ENCODE results near the gene MARCKS.

The MARCKS gene, protein sequence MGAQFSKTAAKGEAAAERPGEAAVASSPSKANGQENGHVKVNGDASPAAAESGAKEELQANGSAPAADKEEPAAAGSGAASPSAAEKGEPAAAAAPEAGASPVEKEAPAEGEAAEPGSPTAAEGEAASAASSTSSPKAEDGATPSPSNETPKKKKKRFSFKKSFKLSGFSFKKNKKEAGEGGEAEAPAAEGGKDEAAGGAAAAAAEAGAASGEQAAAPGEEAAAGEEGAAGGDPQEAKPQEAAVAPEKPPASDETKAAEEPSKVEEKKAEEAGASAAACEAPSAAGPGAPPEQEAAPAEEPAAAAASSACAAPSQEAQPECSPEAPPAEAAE

DNA sequence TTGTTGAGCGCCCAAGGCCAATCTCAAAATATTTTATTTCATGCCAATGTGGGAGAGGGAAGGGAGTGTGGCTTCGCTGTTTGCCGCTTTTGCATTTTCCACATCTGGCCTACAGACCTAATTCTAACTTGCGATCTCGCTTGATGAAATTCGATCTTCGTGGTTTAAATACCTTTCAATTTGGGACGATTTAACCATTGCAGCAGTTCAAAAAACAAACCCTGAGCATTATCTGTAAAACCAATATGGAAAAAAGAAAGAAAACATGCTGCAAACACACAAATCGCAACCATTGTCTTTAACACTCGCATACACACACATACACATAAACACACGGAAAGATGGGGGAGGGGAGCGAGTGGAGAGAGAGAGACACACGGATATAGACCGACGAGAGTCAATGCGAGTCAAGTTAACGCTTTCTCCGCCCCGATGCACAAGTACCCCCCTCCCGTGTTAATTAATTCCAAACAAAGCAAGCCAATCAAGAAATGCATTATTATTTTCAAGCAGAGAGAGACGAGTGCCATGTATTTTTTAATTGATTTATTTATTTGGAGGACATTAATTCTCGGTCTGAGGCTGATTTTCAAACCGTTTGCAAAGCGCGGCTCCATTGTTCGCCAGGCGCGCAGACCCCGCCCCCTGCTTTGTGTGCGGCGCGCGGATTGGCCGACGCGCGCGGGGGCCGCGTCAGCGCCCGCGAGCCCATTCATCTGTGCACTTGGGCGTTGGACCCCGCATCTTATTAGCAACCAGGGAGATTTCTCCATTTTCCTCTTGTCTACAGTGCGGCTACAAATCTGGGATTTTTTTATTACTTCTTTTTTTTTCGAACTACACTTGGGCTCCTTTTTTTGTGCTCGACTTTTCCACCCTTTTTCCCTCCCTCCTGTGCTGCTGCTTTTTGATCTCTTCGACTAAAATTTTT lies at the start of gene MARCKS:
Gene MARCKS, plus strand, starts transcription at position 721 of the 931 bp plus-strand sequence. CDS start 401 bp downstream, outside the sequence.
- DNase-seq (ENCODE audit: low read depth): no peak

DNA sequence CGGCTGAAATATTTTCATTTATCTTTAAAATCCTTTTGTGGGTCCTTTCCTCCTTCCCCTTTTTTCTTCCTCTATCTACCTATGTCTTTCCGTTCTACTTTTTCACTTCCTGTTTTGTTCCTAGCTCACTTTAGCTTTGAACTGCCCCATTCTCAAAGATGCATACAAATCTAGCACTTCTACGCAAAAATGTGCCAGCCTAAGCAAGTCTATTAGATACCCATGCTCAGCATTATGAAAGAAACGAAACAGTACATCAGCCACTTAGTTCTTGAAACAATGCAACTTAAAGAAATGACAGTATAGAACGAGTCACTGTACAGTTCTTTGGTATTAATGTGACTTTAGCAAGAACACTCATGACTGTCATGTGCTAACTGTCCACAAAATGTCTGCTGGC lies 47.3 kb upstream of the MARCKS start:
- DNase-seq (ENCODE audit: low read depth): no peak

DNA sequence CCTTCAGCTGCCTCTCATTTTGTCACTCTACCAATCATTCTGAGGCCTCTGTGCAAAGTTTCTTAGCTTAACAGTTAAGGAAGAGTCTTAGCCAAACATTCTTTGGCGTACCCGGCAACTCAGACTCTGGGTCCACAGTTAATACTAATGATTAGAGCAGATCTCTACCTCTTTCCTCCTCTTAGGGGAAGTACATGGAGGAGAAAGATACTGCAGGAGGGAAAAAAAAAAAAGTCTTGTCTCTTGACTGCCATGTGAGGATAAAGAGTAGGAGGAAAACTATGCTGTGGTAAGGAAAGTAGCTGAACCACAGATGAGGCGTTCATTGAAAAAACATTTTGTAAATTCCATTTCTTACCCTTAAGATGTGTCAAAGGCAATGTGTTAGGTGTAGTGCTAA lies 44.0 kb upstream of the MARCKS start:
- DNase-seq (ENCODE audit: low read depth): no peak

DNA sequence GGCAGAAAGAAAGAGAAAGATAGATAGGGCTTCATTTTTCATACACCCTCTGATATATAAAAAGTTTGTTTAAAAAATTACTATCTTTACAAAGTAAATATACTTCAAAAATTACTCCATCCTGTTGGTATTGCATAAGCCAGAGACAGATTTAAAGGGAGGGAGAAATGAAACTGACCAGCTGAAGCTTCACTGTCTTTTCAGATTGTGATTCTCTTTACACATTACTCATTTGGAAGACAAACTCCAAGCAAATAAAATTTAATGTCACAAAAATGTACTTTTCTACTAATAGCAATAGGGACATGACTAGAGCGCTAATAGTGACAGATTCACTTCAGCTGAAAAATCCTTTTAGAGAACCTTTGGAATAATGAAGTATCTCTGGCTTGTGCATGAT lies 38.6 kb upstream of the MARCKS start:
- DNase-seq (ENCODE audit: low read depth): no peak

DNA sequence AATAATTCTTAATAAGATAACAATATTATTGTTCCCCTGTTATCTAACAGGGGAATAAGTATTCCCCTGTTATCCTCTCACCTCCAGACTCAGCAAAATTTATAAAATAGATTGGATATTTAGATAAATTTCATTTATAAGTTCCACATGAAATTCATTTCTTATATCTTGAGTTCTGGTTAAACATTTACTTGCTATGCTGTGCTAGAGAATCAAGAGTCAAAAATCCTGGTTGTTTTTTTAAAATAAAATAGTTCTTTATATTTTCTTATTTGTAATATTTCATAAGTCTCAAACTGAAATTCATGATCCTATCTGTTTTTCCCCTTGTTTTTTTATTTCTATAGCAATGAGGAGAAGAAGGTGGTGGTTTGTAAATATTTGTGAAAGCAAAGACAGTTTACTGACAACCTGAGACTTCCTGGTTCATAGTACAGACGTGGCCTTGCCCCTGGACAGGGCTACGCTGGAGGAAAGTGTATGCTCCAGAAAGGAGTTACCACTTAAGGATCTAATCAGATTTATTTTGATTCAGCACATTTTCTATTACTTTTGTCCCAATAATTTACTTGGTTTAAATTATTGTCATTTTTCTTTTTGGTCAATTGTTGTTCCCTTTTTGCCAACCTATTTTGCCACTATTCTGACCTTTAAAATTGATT lies 37.8 kb upstream of the MARCKS start:
- DNase-seq (ENCODE audit: low read depth): no peak

DNA sequence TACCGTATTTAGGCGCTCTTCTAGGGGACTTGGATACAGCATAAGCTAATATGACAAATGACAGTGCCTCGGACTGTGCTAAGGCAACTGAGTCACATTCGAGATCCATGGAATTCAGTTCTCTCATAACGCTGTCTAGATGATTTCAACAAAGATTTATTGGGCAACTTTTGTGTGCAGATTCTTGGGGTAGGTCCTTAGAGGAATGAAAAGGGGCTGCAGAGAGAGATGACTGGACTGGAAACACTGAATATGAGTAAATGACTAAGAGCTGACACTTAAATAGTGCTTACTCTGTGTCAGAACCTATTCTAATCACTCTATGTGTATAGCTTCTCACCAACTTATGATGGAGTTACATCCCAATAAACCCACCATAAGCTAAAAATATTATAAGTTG lies 36.4 kb upstream of the MARCKS start:
- DNase-seq (ENCODE audit: low read depth): no peak

DNA sequence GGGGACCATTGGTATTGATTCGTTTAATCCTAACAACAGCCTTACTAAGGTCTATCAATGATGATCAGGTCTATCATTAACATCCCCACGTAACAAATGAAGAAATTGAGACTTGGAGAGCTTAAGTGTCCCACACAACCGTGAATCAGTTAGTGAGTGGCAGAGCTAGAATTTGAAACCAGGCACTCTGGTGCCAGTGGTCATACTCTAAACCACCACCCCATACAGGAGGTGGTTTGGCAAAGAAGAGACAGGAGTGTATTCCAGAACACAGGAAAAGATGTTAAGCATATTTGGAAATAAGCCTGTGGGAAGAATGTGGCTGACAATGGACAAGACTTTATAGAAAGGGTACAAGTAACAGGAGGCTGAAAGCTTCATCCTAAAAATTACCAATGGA lies 35.7 kb upstream of the MARCKS start:
- DNase-seq (ENCODE audit: low read depth): no peak

DNA sequence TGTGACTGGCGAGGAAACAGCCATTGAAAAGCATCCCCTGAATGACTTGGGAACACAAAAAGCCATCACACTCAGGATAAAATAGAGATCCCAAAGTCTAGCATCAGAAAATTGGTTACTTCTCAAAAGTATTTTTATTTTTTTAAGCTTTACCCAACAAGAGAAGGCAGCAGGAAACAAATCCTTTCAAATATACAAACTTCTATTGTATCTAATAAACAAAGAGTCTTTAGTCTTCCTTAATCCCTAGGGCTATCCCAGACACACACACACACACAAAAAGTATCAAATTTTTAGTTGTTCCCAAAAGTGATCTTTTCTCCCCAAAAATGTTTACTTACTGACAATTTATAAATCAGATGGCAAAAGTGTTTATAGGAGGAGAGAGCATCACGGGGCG lies 33.2 kb upstream of the MARCKS start:
- DNase-seq (ENCODE audit: low read depth): no peak

DNA sequence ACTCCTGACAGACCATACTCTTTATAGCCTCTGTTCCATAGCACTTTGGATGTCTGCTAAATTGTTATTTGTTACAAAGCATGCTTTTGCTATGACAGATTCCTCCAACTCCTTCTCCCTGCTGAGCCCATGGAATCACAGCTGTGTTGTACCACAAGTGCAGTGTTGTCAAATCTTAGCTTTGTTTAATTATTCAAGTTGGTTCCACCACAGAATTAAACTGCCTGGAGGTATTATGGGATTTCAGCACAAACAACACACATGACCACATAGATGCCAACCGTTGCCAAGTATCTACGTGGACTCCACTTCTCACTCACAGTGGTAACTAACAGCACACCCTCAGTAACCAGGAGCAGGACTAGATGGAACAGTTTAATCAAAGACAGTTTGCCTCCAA lies 32.7 kb upstream of the MARCKS start:
- DNase-seq (ENCODE audit: low read depth): no peak

DNA sequence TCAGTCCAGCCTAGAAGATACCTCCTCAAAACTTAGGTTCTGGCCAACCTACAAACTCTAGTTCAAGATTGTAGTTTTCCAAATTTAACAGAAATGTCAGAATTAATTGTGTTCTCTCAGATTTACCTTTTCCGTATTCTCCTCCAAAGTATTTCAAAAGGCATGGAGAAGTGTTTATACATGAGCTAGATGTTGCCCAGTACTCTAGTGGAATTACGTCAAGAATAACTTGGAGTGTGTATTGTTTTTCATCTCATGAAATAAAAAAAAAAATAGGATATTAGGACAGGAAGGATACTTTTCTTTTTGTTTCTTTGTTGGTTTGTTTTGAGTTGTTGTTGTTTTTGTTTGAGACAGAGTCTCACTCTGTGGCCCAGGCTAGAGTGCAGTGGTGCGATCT lies 32.3 kb upstream of the MARCKS start:
- DNase-seq (ENCODE audit: low read depth): no peak

DNA sequence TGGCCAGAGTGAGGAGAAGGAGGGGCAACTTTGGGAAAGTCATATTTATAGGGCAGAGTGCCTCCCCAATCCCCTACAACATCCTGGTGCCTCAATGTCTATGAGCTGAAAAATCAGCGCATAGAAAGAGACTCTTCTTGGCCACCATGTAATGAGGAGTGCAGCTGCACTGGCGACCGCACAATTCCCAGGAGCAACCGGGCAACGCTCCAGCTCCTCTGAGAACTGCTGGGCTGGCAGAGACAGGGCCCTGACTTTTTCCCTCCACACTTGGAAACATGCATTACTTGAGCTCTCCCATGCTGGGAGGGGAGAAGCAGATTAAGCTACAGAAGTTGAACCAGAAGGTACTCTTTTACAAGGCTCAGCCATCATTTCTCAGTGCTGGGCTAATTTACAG lies 31.4 kb upstream of the MARCKS start:
- DNase-seq (ENCODE audit: low read depth): no peak

DNA sequence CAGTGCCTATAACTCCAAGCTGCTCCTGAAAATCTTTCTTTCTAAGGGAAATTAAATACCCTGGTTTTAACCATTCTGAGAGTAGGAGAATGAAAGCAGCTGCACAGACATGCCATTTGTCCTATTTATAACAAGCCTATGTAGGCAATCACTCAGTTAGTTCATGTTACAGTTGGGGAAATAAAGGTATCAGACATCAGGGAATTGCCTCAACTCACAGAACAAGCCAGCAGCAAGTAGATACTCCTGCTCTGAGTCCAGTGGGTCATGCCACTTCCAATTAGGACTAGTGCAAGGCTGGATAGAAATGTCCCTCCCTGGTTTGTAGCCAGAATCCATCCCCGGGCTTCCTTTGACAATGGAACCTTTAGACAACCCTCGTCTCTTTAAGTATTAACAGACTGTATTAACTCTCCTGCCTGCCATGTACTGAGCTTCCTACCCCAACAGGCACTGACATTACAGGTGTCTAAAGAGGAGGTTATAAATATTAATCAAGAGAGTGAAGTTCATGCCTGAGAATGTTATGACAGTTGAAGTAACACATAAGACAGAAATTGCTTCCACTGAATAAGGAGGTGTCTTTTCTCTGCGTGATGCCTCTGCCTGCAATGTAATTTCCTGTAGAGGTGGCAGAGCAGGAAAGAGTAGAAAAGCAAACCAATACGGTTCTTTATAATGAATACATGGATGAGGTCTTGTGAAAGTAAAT lies 28.0 kb upstream of the MARCKS start:
- no peak for DNase-seq (ENCODE audit: low read depth)

DNA sequence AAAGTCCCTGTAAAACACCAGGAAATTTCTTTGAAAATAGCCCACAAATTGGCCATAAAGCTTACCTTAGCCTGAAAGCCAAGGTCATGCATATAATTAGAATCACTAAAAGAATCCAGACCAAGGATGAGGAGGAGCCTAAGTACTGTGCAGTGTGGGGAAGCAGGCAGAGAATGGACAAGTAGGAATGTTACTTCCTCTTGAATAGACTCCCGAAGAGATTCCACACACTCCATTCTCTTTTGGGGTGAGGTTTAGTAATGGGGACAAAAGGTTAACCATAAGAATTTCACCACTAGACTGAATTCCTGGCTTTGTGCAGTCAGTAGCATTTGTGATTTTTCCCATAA lies 27.5 kb upstream of the MARCKS start:
- DNase-seq (ENCODE audit: low read depth): no peak

DNA sequence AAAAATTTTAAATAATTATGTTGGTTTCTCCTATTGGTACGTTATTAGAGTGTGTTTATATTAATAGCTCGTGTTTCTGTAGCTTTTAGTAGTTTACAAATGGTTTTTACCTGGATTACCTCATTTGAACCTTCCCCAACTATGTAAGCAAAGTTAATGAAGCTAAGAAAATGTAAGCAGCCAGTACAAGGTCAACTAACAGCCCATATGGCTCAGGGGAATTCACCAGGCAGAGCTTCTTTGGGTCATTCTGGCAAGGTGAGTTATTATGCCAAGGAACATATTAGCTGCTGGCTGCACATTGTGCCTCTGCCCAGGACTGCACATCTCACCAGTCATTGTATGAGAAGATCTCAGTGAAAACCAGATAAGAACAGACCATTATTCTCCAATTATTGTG lies 27.0 kb upstream of the MARCKS start:
- DNase-seq (ENCODE audit: low read depth): no peak

DNA sequence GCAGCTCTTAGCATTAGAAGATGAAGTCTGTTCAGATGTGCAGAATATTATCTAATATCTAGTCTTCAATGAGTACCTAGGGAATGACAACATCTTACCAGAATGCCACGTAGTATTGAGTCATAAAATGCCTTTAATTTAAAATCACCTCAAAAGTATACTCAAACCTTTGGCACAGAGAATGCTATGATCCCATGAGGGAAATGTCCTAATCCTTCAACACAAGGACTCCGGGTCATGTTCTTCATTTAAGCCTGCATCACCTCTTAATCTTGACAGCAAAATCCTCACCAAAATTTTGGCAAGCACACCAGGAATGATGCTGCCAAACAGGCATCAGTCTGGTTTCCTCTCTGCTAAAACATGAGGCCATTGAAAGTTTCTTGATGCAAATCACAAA lies 23.6 kb upstream of the MARCKS start:
- DNase-seq (ENCODE audit: low read depth): no peak

DNA sequence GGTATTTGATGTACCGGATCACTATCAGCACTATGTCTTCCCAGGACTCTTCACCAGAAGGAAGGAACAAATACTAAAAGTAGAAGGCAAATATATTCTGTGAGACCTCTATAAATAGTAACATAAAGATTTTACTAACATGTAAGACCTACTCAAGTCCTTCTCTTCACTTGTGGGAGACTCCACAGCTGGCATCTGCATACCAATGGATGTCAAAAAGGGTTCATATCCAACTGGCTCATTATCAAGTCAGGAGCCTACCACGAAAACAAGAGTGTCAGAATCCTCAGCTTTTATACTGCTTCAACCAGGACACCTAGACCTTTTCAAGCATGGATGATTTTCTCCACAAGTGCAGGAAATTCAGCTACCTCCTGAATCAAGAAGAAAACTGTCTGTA lies 20.0 kb upstream of the MARCKS start:
- DNase-seq (ENCODE audit: low read depth): no peak

DNA sequence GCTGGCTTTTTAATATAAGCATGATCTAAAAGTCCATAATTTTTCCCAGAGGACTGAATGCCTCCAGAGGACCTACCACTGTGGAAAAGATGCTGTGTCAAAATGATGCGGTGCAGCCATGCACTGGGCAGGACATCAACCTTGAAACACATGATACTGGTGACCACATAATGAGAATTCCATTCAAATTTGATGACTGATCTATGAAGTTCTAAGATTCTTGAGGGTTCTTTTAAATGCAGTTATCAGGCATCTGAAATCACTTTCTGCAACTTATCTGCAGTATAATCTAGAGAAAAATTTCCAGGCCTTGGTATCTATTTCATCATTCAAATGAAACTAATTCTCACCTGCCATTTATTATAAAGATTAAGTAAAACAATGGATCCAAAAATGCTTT lies 15.0 kb upstream of the MARCKS start:
- no peak for DNase-seq (ENCODE audit: low read depth)

DNA sequence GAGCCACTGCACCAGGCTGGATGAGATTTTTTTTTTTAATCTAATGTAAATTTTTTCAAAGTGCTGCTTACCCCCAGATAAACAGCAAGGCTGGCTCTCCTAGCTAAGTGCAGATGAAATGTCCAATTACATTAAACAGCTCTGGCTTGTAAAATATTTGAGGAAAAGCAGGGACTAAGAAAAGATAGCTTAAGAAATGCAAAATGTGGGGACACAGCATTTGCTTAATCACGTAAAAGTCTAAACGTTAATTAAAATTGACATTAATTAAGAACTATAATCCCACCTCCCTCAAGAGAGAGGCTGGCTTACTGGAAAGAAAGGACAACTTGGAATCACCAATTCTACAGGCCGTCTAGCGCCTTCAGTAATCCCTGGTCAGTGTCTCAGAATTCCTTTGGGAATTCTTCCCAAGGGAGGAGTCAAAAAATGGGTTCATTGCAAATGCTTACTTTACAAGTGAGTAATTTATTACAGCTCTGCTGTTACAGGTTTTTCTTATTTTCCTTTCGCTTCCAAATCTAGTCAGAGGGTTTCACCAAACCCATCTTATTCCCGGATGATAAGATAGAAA lies 13.6 kb upstream of the MARCKS start:
- DNase-seq (ENCODE audit: low read depth): no peak

DNA sequence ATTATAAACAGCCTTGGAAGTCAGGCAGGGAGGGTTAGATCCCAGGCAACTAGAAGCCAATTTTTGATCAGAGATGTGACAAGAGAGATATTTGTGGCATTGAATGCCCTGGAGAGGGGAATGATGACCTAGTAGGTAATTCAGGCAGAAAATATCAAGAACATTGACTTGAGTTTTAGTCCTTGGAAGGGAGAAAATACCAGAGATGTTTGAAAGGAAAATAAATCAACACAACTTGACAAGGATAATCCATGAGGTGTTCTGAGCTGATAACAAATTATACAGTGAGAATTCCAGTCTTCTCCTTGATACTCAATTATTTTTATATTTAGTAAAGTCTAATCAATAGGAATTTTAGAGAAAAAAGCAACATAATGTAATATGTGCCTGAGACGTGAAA lies 10.6 kb upstream of the MARCKS start:
- no peak for DNase-seq (ENCODE audit: low read depth)

DNA sequence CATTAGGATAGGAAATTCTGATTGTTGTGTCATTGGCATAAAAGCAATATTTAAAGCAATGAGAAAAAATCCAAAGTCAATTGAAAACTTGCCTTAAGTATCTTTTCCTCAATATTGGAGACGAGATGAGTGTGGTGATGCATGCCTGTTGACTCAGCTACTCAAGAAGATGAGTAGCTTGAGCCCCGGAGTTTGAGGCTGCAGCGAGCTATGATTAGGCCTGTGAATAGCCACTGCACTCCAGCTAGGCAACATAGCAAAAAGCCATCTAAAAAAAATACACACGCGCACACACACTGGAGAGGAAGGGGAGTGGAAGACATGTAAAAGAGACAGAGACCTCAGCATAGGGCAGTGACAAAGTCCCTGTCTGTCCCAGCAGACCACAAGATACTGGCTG lies 9.7 kb upstream of the MARCKS start:
- no peak for DNase-seq (ENCODE audit: low read depth)

DNA sequence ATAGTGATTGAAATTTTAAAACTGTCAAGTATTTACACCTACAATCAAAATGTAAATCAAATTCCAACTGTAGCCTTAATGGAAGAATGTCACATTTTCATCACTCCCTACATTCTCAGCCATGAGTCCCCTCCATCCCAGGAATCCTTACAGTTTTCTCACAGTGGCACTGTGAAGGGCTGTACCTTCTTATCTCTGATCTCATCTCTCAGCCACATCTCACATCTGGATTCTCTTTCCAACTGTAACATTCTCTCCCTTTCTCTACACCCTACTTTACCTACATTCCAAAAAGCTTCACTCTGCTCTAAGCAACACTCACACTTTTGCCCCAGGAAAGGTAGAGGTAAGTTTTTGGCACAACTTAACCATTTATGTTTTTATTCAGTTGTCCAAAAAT lies 8.9 kb upstream of the MARCKS start:
- DNase-seq (ENCODE audit: low read depth): no peak

DNA sequence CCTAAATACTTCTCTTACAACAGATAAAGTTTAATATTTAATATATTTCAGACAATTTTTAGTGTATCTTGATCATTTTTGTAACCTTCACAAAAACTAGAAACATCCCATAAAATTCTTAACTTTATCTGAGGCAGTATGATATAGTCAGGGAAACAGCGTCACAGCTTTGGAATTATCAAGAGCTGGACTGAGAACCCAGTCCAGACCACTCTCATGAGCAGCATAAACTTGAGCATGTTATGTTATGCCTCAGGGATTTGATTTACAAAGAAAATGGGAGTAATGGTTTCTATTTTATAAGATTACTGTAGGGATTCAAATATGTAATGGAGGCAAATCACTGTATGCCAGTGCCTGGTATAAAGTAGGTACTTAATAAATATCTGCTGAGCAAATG lies 8.3 kb upstream of the MARCKS start:
- DNase-seq (ENCODE audit: low read depth): no peak

All from stimulated activated CD8-positive, alpha-beta memory T cell treated with anti-CD3 and anti-CD28 coated beads, Interleukin-7, amount 100 ng/mL, for 24 hours (primary cell).